GM19193 (cell line): ENCODE results near the gene GTSF1L.

Source experiments
- POLR2A ChIP-seq: IDR thresholded peaks from 4 replicates; pipeline ENCODE4 v1.6.1; 2011; ENCODE audit not compliant: insufficient read depth, insufficient read length; ENCODE audit errors: extremely low read depth

GTSF1L gene

GRCh38 chr20:43727980-43728590 is 1.3 kb upstream of the GTSF1L start:
- no peak for TF ChIP-seq POLR2A

GRCh38 chr20:43726333-43726732 is 469 bp downstream of the GTSF1L start:
- TF ChIP-seq POLR2A: no peak

GRCh38 chr20:43725666-43726065 is 1.1 kb downstream of the GTSF1L start:
- TF ChIP-seq POLR2A: no peak

- TF ChIP-seq POLR2A: no peak
These were observed 2.4 kb downstream of the GTSF1L start for GRCh38 chr20:43724383-43724782.

- no peak for TF ChIP-seq POLR2A
These were observed 3.1 kb downstream of the GTSF1L start for GRCh38 chr20:43723735-43724134.

- TF ChIP-seq POLR2A: no peak
These were observed 3.6 kb downstream of the GTSF1L start for GRCh38 chr20:43723186-43723585.

- no peak for TF ChIP-seq POLR2A
These were observed 4.7 kb downstream of the GTSF1L start for GRCh38 chr20:43722153-43722505.

GRCh38 chr20:43721429-43722152 is 5.2 kb downstream of the GTSF1L start:
- no peak for TF ChIP-seq POLR2A

- TF ChIP-seq POLR2A: no peak
These were observed 5.7 kb downstream of the GTSF1L start for GRCh38 chr20:43721097-43721428.

- TF ChIP-seq POLR2A: no peak
These were observed 6.8 kb downstream of the GTSF1L start for GRCh38 chr20:43720007-43720406.

- no peak for TF ChIP-seq POLR2A
These were observed 9.2 kb downstream of the GTSF1L start for GRCh38 chr20:43717616-43717995.

GRCh38 chr20:43716757-43717615 is 9.8 kb downstream of the GTSF1L start:
- no peak for TF ChIP-seq POLR2A

- TF ChIP-seq POLR2A: no peak
These were observed 10.7 kb downstream of the GTSF1L start for GRCh38 chr20:43716123-43716522.

GRCh38 chr20:43715511-43715910 is 11.3 kb downstream of the GTSF1L start:
- TF ChIP-seq POLR2A: no peak

GRCh38 chr20:43715044-43715443 is 11.8 kb downstream of the GTSF1L start:
- no peak for TF ChIP-seq POLR2A
